SK-N-SH treated with all-trans-retinoic acid at 6 μM for 48 hours (cell line): ENCODE measurements around the gene PLCE1.

Experiments used
- ATAC-seq: fragments of 200-7000 bp; cut with Tn5 transposase; 3 replicates; pipeline ENCODE4 v1.9.1; 2020; ENCODE audit warnings: mild to moderate bottlenecking, moderate library complexity
- ARNTL ChIP-seq: fragments of 450-650 bp; formaldehyde crosslinking; IDR thresholded peaks from 2 replicates; pipeline ENCODE4 v1.5.0; 2020; ENCODE audit warnings: low read depth, mild to moderate bottlenecking, moderate library complexity, borderline replicate concordance
- BACH2 ChIP-seq: fragments of 250-450 bp; sonication (Bioruptor Pico); IDR thresholded peaks from 2 replicates; pipeline ENCODE4 v1.9.0; 2021; ENCODE audit warnings: mild to moderate bottlenecking, borderline replicate concordance
- CREB5 ChIP-seq: fragments of 250-450 bp; sonication (Bioruptor Pico); IDR thresholded peaks from 2 replicates; pipeline ENCODE4 v1.5.1; 2020; ENCODE audit warnings: low read depth, mild to moderate bottlenecking, moderate library complexity
- CSDC2 ChIP-seq: fragments of 250-450 bp; sonication (Bioruptor Pico); IDR thresholded peaks from 2 replicates; pipeline ENCODE4 v1.5.0; 2020; ENCODE audit warnings: mild to moderate bottlenecking, moderate library complexity
- CSRNP3 ChIP-seq: fragments of 250-450 bp; sonication (Bioruptor Pico); IDR thresholded peaks from 2 replicates; pipeline ENCODE4 v1.5.1; 2021; ENCODE audit warnings: mild to moderate bottlenecking, moderate library complexity
- ESRRG ChIP-seq: fragments of 250-450 bp; sonication (Bioruptor Pico); IDR thresholded peaks from 2 replicates; pipeline ENCODE4 v1.6.1; 2021; ENCODE audit warnings: mild to moderate bottlenecking
- GLIS3 ChIP-seq: fragments of 250-450 bp; sonication (Bioruptor Pico); IDR thresholded peaks from 2 replicates; pipeline ENCODE4 v1.5.0; 2020; ENCODE audit warnings: mild to moderate bottlenecking, moderate library complexity
- ISL1 ChIP-seq: fragments of 250-450 bp; sonication (Bioruptor Pico); IDR thresholded peaks from 2 replicates; pipeline ENCODE4 v2.1.2; 2022; ENCODE audit warnings: mild to moderate bottlenecking, moderate library complexity
- OSR1 ChIP-seq: fragments of 250-450 bp; sonication (Bioruptor Pico); IDR thresholded peaks from 2 replicates; pipeline ENCODE4 v1.8.0; 2022; ENCODE audit warnings: moderate library complexity, mild to moderate bottlenecking, inconsistent platforms
- PPARA ChIP-seq: fragments of 250-450 bp; sonication (Bioruptor Pico); IDR thresholded peaks from 2 replicates; pipeline ENCODE4 v1.5.0; 2020; ENCODE audit warnings: mild to moderate bottlenecking, borderline replicate concordance
- RARB ChIP-seq: fragments of 250-450 bp; sonication (Bioruptor Pico); IDR thresholded peaks from 2 replicates; pipeline ENCODE4 v1.8.0; 2021; ENCODE audit warnings: mild to moderate bottlenecking, moderate library complexity
- SNAI2 ChIP-seq: fragments of 250-450 bp; sonication (Bioruptor Pico); IDR thresholded peaks from 2 replicates; pipeline ENCODE4 v1.5.0; 2020; ENCODE audit warnings: mild to moderate bottlenecking, moderate library complexity
- TCF4 ChIP-seq: fragments of 250-450 bp; sonication (Bioruptor Pico); IDR thresholded peaks from 2 replicates; pipeline ENCODE4 v1.8.0; 2021; ENCODE audit warnings: mild to moderate bottlenecking, moderate library complexity, borderline replicate concordance
- TOX ChIP-seq: fragments of 250-450 bp; sonication (Bioruptor Pico); IDR thresholded peaks from 2 replicates; pipeline ENCODE4 v1.8.0; 2021; ENCODE audit warnings: mild to moderate bottlenecking, moderate library complexity, borderline replicate concordance
- TSHZ2 ChIP-seq: fragments of 250-450 bp; sonication (Bioruptor Pico); IDR thresholded peaks from 2 replicates; pipeline ENCODE4 v1.5.0; 2020; ENCODE audit warnings: mild to moderate bottlenecking, moderate library complexity
- ZC3H10 ChIP-seq: fragments of 250-450 bp; sonication (Bioruptor Pico); IDR thresholded peaks from 2 replicates; pipeline ENCODE4 v1.5.1; 2021; ENCODE audit warnings: mild to moderate bottlenecking, moderate library complexity
- ZFP3 ChIP-seq: fragments of 250-450 bp; sonication (Bioruptor Pico); IDR thresholded peaks from 2 replicates; pipeline ENCODE4 v1.5.0; 2020; ENCODE audit warnings: mild to moderate bottlenecking, moderate library complexity
- ZFP30 ChIP-seq: fragments of 450-650 bp; formaldehyde crosslinking; IDR thresholded peaks from 2 replicates; pipeline ENCODE4 v1.5.0; 2022; ENCODE audit warnings: mild to moderate bottlenecking, moderate library complexity
- ZNF565 ChIP-seq: fragments of 450-650 bp; formaldehyde crosslinking; conservative IDR thresholded peaks from 2 replicates; pipeline ENCODE4 v1.5.0; 2020; ENCODE audit warnings: low read depth, mild to moderate bottlenecking, moderate library complexity
- ZNF8 ChIP-seq: fragments of 450-650 bp; formaldehyde crosslinking; IDR thresholded peaks from 2 replicates; pipeline ENCODE4 v1.5.0; 2020; ENCODE audit warnings: mild to moderate bottlenecking, moderate library complexity
- TF ChIP-seq, protein P1 (sequence below): fragments of 250-450 bp; sonication (Bioruptor Pico); IDR thresholded peaks from 2 replicates; pipeline ENCODE4 v1.8.0; 2020; ENCODE audit warnings: mild to moderate bottlenecking, moderate library complexity, borderline replicate concordance
- TF ChIP-seq, protein P2 (sequence below): fragments of 250-450 bp; sonication (Bioruptor Pico); IDR thresholded peaks from 2 replicates; pipeline ENCODE4 v1.8.0; 2021; ENCODE audit warnings: low read depth, mild to moderate bottlenecking, moderate library complexity, borderline replicate concordance

The PLCE1 gene

DNA sequence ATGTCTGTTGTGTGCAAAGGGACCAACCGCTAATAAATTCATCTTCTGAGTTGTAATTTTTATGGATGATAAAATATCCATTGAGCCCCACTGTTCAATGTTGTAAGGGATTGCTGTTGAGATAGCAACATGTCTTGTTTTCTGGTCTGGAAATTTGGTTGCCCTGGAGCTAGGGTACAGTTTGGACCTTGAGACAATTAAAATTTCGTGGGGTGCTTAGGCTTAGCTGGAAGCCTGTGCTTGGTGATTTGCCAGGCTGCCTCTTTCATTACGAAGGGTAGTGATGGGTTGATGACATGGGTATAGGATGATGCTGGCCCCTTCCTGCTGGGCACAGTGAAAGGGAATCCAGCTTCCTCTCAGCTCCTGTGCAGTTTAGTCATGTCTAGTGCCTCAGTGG lies 43.6 kb downstream of the PLCE1 start:
- TF ChIP-seq OSR1 (no peak), ZC3H10 (CRISPR knock-in tag) (no peak), TOX (CRISPR knock-in tag) (no peak)
- TF ChIP-seq, all 23 proteins: peak for 0
- ATAC-seq, result no peak

- no peak; the same call in 2 of the 3 replicates for ATAC-seq
- no peak for TF ChIP-seq TCF4 (CRISPR knock-in tag)
- TF ChIP-seq SNAI2 (CRISPR knock-in tag), result no peak
- TF ChIP-seq TOX (CRISPR knock-in tag), result no peak
- TF ChIP-seq ZC3H10 (CRISPR knock-in tag), result no peak
- no peak for TF ChIP-seq CREB5
- TF ChIP-seq, protein P1, sequence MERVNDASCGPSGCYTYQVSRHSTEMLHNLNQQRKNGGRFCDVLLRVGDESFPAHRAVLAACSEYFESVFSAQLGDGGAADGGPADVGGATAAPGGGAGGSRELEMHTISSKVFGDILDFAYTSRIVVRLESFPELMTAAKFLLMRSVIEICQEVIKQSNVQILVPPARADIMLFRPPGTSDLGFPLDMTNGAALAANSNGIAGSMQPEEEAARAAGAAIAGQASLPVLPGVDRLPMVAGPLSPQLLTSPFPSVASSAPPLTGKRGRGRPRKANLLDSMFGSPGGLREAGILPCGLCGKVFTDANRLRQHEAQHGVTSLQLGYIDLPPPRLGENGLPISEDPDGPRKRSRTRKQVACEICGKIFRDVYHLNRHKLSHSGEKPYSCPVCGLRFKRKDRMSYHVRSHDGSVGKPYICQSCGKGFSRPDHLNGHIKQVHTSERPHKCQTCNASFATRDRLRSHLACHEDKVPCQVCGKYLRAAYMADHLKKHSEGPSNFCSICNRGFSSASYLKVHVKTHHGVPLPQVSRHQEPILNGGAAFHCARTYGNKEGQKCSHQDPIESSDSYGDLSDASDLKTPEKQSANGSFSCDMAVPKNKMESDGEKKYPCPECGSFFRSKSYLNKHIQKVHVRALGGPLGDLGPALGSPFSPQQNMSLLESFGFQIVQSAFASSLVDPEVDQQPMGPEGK (CRISPR knock-in tag), result no peak
- TF ChIP-seq BACH2 (CRISPR knock-in tag), result no peak
- TF ChIP-seq RARB (CRISPR knock-in tag), result no peak
- no peak for TF ChIP-seq PPARA (CRISPR knock-in tag)
- TF ChIP-seq OSR1, result no peak
- TF ChIP-seq TSHZ2 (CRISPR knock-in tag), result no peak
- TF ChIP-seq ARNTL (CRISPR knock-in tag), result no peak
- TF ChIP-seq ZFP3, result no peak
- no peak for TF ChIP-seq ISL1
- TF ChIP-seq, protein P2, sequence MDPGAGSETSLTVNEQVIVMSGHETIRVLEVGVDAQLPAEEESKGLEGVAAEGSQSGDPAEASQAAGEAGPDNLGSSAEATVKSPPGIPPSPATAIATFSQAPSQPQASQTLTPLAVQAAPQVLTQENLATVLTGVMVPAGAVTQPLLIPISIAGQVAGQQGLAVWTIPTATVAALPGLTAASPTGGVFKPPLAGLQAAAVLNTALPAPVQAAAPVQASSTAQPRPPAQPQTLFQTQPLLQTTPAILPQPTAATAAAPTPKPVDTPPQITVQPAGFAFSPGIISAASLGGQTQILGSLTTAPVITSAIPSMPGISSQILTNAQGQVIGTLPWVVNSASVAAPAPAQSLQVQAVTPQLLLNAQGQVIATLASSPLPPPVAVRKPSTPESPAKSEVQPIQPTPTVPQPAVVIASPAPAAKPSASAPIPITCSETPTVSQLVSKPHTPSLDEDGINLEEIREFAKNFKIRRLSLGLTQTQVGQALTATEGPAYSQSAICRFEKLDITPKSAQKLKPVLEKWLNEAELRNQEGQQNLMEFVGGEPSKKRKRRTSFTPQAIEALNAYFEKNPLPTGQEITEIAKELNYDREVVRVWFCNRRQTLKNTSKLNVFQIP (CRISPR knock-in tag), result no peak
- no peak for TF ChIP-seq CSRNP3 (CRISPR knock-in tag)
- no peak for TF ChIP-seq ZNF8 (CRISPR knock-in tag)
- TF ChIP-seq ESRRG (CRISPR knock-in tag), result no peak
- TF ChIP-seq CSDC2 (CRISPR knock-in tag), result no peak
- no peak for TF ChIP-seq GLIS3 (CRISPR knock-in tag)
Measured at GRCh38 chr10:94038024-94038423, 44.3 kb downstream of the PLCE1 start.

DNA sequence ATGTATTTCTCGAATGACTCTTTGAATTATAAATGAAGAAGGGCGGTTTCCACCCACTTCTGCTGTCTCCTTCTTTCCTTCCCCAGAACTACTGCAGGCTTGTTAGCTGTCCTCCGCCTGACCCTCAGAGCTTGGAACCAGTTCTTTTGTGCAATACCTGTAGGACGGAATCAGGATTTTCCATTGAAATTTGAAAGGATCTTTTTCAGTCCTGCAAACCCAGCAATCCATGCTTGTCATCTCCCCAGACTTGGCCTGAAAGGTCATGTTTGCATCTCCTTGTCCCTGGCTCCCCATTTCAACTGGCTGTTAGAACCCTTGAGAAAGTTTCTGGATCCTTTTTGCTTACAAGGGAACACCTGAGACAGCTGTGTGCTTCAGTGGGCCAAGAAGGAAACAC lies 47.5 kb downstream of the PLCE1 start:
- no peak for ATAC-seq
- TF ChIP-seq CSDC2 (CRISPR knock-in tag), result no peak
- TF ChIP-seq ZNF565 (CRISPR knock-in tag), result no peak
- TF ChIP-seq ZFP30 (CRISPR knock-in tag), result no peak
